GM21360 (cell line): Measurements from ENCODE around the gene BLMH.

ENCODE experiments used
- ATAC-seq: cut with Tn5 transposase; IDR thresholded peaks from one replicate; pipeline ENCODE4 v1.9.1; 2021; ENCODE audit warnings: mild to moderate bottlenecking, moderate library complexity; ENCODE audit not compliant: unreplicated experiment

BLMH gene

GRCh38 chr17:30251931-30252330 is 39.8 kb downstream of the BLMH start:
- ATAC-seq: no peak

DNA sequence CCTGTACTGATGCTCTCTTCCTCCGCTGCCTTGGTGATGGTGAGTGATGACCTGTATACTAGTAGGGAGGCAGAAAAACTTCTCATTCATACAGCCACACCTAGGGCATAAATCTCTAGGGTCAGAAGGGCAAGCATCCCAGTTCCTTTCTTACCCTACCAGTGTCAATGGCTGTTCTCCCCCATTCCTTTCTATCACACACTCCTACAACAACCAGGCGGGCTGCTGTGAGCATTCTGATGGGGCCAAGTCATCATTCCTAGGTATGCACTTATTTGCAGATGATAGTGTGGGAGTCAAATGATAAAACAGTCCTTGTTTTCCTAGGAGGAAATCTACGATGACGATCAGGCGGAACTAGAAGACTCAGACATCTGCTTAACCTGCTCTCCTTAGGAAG is 42.3 kb downstream of the BLMH start:
- ATAC-seq: no peak

DNA sequence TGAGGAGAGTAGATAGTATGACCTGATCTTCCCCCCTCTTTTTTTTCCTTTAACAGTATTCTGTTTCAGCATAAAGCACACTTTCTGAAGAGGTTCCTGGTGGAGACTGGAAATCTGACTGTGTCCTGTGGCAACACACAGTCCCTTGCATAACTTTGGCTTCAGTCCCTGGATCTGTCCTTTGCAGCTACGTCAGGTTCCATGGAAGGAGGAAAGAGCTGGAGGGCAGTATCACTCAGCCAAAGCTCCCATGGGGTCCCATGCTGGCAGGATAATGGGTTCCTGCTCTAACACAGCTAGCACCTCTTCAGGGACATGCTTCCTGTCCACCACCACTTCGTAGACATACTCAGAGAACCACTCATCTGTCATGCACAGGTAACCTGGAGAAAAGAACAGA is 43.0 kb downstream of the BLMH start:
- no peak for ATAC-seq

- no peak for ATAC-seq
Measured at GRCh38 chr17:30246460-30246859, 45.3 kb downstream of the BLMH start.

GRCh38 chr17:30244853-30245385 is 46.8 kb downstream of the BLMH start:
- no peak for ATAC-seq

GRCh38 chr17:30243568-30243967 is 48.2 kb downstream of the BLMH start:
- no peak for ATAC-seq

GRCh38 chr17:30243002-30243401 is 48.7 kb downstream of the BLMH start:
- ATAC-seq: no peak

- ATAC-seq: no peak
Measured at GRCh38 chr17:30241051-30241450, 50.7 kb downstream of the BLMH start.

DNA sequence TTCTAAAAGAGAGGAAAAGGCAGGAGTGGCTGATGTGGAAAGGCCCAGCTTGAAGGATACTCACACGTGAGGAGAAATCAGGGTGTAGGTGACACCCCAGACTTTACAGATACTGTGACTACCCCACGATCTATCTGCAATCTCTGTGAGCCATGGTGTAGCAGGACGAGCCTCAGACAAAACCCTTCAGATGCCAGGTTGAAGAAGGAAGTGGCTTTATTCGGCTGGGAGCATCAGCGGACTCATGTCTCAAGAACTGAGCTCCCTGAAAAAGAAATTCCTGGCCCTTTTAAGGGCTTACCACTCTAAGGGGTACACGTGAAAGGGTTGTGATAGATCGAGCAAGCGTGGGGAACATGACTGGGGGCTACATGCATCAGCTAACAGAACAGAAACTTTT is 51.6 kb downstream of the BLMH start:
- ATAC-seq: no peak

DNA sequence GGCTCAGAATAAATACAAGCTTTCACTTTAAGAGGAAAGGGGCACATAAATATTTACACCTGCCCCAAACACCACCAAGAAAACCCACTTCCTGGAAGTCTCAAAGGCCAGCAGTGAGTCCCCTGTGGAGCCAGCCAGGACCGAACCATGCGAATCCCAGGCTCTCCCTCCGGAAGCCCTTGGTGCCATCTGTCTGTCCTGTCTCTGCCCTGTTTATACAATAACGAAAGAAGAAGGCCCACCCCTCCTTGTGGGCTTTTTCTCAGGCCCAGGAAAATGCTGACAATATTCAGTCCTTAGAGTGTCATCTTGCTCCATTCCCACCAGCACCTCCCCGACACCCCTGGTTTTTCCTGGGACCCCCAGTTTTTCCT is 52.7 kb downstream of the BLMH start:
- no peak for ATAC-seq

- no peak for ATAC-seq
Measured at GRCh38 chr17:30238387-30239088, 53.2 kb downstream of the BLMH start.

DNA sequence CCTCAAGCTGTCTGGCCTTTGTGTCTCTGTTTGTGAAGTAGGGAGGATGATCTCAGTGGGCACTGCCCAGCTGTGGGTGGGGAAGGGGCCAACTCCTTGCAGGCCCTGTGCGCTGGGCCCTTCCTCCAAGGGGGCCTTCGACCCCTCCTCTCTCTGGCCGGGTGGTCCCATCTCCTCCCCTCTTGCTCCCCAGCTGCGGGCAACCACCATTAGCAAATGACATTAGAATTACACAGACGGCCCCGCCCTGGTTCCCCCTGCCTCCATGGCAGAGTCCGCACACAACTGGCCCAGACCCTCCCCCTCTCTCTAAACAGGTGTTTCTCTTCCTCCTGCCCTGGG is 53.8 kb downstream of the BLMH start:
- no peak for ATAC-seq

- no peak for ATAC-seq
Measured at GRCh38 chr17:30237296-30238002, 54.3 kb downstream of the BLMH start.

DNA sequence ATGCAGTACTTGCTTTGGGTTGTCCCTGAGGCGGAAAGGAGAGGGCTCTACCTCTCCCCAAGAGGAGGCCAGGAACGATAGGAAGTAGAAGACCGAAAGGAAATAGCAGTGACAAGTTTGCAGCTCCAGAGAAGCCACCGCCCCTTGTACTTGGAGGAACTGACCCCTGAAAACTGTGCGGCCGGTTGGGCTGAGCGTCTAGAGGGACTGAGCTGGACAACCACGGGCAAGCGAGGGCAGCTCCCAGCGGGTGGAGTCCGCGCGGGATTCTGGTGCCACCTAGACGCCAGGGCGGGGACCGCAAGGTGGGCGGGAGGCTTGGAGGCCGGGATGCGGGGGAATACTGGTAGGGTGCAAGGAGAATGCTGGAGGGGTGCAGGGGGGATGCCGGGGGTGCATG is 55.0 kb downstream of the BLMH start:
- no peak for ATAC-seq

- ATAC-seq: no peak
Measured at GRCh38 chr17:30236297-30236624, 55.5 kb downstream of the BLMH start.

DNA sequence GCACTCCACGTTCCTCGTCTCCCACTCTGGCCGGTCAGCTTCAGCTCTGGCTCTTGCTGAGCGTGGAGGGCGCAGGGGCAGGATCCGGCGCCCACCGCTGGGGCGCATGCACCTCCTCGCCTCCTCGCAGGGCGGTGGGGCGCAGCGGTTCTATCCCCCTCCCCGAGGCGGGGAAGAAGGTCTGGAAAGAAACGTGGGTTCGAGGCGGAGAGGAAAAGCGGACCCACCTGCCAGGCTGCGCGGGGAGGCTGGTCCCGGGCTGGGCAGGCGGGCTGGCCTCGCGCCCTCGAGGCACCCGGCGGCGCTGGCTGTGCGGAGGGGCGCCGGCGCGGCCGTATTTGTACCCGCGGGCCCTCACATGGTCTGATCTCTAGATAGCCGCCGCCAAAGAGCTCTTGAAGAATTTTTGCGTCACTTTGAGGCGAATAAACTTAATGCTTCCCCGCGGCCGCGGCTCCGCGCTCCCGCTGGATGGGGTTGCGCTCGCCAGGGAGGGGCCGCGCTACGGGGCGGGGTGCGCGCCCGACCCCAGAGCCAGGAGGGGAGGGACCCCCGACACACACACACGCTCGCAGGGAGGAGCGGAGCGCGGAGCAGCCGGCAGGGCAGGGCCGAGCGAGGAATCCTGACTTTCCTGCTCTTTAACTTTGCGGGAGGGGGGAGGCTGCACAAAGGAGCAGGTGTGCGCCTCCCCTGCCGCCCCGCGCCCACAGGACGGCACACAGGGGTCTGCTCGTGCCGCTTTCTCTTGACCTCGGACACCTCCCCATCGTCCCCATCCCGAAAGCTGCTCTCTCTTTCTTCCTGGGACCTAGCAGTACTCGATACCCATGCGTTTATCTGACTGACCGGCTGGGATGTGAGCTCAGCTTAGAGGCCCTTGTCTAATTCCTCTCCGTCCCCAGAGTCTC is 56.1 kb downstream of the BLMH start, which contains the start of gene SLC6A4:
Gene SLC6A4, minus strand, starts transcription at position 312 of the 911 bp plus-strand sequence. CDS start 13,739 bp downstream, outside the sequence.
- ATAC-seq: no peak

- ATAC-seq: no peak
Measured at GRCh38 chr17:30234964-30235363, 56.8 kb downstream of the BLMH start.

DNA sequence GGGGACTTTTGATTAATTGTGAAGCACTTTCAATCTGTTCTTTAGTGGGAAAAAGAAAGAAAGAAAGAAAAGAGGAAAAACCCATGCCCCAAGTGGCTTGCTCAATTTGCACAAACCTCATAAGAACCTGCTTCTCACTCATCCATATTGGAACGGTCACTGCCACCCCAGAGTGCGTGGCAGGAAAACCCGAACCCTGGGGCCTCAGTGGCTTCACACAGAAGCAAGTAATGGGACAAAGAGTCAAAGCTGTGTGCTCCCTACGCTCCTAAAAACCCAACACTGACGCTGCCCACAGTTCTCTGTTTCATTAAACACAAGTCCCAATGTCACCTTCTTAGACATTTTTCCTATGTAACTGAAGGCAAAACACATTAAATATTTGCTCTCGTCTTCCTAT is 57.4 kb downstream of the BLMH start:
- ATAC-seq: no peak

DNA sequence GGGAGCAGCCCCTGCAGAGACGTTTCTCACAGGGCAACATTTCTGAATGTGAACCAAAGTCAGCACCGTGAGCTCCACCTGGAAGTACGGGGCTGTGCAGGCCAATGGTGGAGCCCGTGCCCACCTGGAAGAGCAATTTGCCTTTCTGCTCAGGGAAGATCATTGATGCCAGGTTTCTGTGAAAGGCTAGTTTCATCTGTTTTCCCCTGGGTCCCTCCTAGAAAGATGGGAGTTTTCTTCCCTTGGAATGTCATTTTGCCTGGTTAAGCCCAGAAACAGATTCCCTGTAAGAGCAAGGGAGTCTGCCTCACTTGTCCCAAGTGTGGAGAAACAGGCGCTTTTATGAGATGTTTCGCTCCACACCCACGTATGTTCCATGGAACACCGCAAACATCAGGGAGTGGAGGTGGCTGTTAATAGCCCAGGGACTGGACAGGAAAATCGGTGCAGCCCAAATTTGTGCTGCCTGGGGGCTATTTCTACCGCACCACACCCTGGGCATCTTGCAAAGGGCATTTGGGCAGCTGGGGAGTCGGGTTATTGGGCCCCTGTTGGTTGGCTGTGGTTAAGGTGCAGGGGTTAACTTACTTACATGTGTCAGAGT is 58.8 kb downstream of the BLMH start:
- no peak for ATAC-seq

DNA sequence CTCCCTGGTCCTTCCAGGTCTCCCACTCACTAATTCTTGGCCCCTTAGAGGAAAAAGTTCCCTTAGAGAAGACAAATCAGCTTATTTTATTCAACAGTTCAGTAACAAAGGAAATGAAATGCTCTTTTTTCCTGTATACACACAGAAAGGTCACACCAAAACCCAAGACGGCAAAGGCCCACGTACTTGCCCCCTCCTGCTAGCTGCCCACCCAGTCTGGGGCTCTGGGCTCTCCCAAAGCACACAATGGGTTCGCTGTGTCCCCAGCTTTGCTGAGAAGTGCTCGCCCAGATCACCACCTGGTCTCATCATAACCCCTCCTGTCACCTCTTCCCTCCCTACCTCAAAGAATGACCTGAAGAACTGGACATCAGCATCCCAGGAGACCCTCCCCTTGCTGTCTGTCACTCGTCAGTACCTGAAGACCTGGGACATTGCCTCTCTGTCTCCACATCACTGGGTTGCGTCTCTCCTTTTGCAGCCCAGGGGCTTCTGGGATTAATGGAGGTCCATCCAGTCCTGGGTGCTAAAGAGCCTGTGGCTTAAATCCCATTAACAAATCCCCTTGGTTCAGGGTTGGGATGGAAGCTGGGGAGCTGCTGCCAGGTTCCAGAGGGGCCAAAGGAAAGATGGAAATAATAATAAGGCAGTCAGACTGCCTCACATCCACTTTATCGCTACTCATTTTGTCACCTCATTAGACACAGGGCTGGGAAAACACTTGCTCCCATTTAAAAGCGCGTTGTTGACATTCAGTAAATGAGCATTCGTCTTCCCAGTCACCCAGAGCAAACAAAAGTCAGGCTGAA is 59.5 kb downstream of the BLMH start:
- no peak for ATAC-seq
